ENCODE data around the gene RSPH1. TPM values are rescaled to one million over a fixed set of nuclear protein-coding genes. Genes with fewer than 3 reads are reported as not detected.
A peak's percentile ranks its signal among the peaks of the same experiment; 100 is the strongest.

RSPH1 gene
- total RNA-seq, 1 experiment from 2014 or later = 0.26 TPM

DNA sequence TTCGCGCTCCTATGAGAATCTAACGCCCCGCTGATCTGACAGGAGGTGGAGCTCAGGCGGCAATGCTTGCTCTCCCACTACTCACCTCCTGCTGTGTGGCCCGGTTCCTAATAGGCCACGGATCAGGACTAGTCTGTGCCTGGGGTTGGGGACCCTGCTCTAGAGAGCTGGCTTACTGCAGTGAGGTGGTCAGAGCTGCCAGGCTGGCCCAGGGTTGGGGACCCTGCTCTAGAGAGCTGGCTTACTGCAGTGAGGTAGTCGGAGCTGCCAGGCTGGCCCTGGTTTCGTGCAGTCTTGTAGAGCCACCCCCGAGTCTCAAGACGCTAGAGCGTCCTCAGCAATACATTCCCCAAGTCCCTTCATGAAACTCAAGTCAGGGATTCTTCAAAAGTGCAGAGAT is 45.1 kb upstream of the RSPH1 start:
- H3K4me1 ChIP-seq (ENCODE audit: low read length) = peaks cover 22% of the 10 kb centered on the region
- no peak overlapping the region for H2AFZ ChIP-seq (ENCODE audit: low read length)
- no peak for DNase-seq
- no peaks in the 10 kb centered on the region for H4K20me1 ChIP-seq (ENCODE audit: insufficient read depth, low read depth, low read length)
- H3K4me2 ChIP-seq (ENCODE audit: low read depth, low read length, poor library complexity, severe bottlenecking) = no peak overlapping the region
- H3K36me3 ChIP-seq (ENCODE audit: insufficient read depth, low read length) = 0 out of 2 replicates have a peak, but pooled peaks cover 4% of the 10 kb centered on the region
- H3K9me2 ChIP-seq (replicated peaks; ENCODE audit: insufficient read depth, low read length) = no peaks in the 10 kb centered on the region
- no peaks in the 10 kb centered on the region for H3K79me2 ChIP-seq (ENCODE audit: low read length)
- H3K27ac ChIP-seq (ENCODE audit: low read length) = no peak overlapping the region
- H3K9me3 ChIP-seq (ENCODE audit: low read length) = no peaks in the 10 kb centered on the region
- H3K4me3 ChIP-seq (ENCODE audit: low read length) = no peak overlapping the region
- H3K27me3 ChIP-seq (ENCODE audit: low read length) = no peaks in the 10 kb centered on the region
- H3K9ac ChIP-seq (ENCODE audit: low read length) = no peak overlapping the region

GRCh38 chr21:42540396-42540795 is 44.4 kb upstream of the RSPH1 start:
- Histone ChIP-seq H3K9ac (ENCODE audit: low read length) (no peak overlapping the region), H3K79me2 (ENCODE audit: low read length) (no peaks in the 10 kb centered on the region), H3K9me2 (replicated peaks; ENCODE audit: insufficient read depth, low read length) (no peaks in the 10 kb centered on the region), H3K9me3 (ENCODE audit: low read length) (no peaks in the 10 kb centered on the region), H3K4me2 (ENCODE audit: low read depth, low read length, poor library complexity, severe bottlenecking) (no peak overlapping the region), H2AFZ (ENCODE audit: low read length) (no peak overlapping the region), H3K4me3 (ENCODE audit: low read length) (no peak overlapping the region), H3K27me3 (ENCODE audit: low read length) (no peaks in the 10 kb centered on the region), H3K36me3 (ENCODE audit: insufficient read depth, low read length) (0 out of 2 replicates have a peak, but pooled peaks cover 4% of the 10 kb centered on the region), H3K27ac (ENCODE audit: low read length) (no peak overlapping the region), H4K20me1 (ENCODE audit: insufficient read depth, low read depth, low read length) (no peaks in the 10 kb centered on the region), H3K4me1 (ENCODE audit: low read length) (peaks cover 30% of the 10 kb centered on the region)
- no peak for DNase-seq

GRCh38 chr21:42539931-42540343 is 43.9 kb upstream of the RSPH1 start:
- Histone ChIP-seq H3K4me3 (ENCODE audit: low read length) (no peak overlapping the region), H3K36me3 (ENCODE audit: insufficient read depth, low read length) (0 out of 2 replicates have a peak, but pooled peaks cover 4% of the 10 kb centered on the region), H2AFZ (ENCODE audit: low read length) (no peak overlapping the region), H3K79me2 (ENCODE audit: low read length) (no peaks in the 10 kb centered on the region), H3K27ac (ENCODE audit: low read length) (no peak overlapping the region), H4K20me1 (ENCODE audit: insufficient read depth, low read depth, low read length) (no peaks in the 10 kb centered on the region), H3K9ac (ENCODE audit: low read length) (no peak overlapping the region), H3K9me3 (ENCODE audit: low read length) (no peaks in the 10 kb centered on the region), H3K4me1 (ENCODE audit: low read length) (peaks cover 34% of the 10 kb centered on the region), H3K9me2 (replicated peaks; ENCODE audit: insufficient read depth, low read length) (no peaks in the 10 kb centered on the region), H3K4me2 (ENCODE audit: low read depth, low read length, poor library complexity, severe bottlenecking) (no peak overlapping the region), H3K27me3 (ENCODE audit: low read length) (no peaks in the 10 kb centered on the region)
- DNase-seq = no peak

- Histone ChIP-seq H3K4me3 (ENCODE audit: low read length) (no peak overlapping the region), H3K79me2 (ENCODE audit: low read length) (peaks cover under 1% of the 10 kb centered on the region), H3K9ac (ENCODE audit: low read length) (no peak overlapping the region), H4K20me1 (ENCODE audit: insufficient read depth, low read depth, low read length) (no peaks in the 10 kb centered on the region), H3K4me2 (ENCODE audit: low read depth, low read length, poor library complexity, severe bottlenecking) (no peak overlapping the region), H3K36me3 (ENCODE audit: insufficient read depth, low read length) (0 out of 2 replicates have a peak, but pooled peaks cover 4% of the 10 kb centered on the region), H3K9me3 (ENCODE audit: low read length) (no peaks in the 10 kb centered on the region), H3K4me1 (ENCODE audit: low read length) (peaks cover 39% of the 10 kb centered on the region), H3K27me3 (ENCODE audit: low read length) (no peaks in the 10 kb centered on the region), H3K9me2 (replicated peaks; ENCODE audit: insufficient read depth, low read length) (no peaks in the 10 kb centered on the region), H2AFZ (ENCODE audit: low read length) (no peak overlapping the region), H3K27ac (ENCODE audit: low read length) (no peak overlapping the region)
- no peak for DNase-seq
These were observed 43.3 kb upstream of the RSPH1 start for GRCh38 chr21:42539342-42539741.

- H3K36me3 ChIP-seq (ENCODE audit: insufficient read depth, low read length) = 0 out of 2 replicates have a peak, but pooled peaks cover 4% of the 10 kb centered on the region
- H3K27ac ChIP-seq (ENCODE audit: low read length) = no peak overlapping the region
- H3K4me1 ChIP-seq (ENCODE audit: low read length) = peaks cover 46% of the 10 kb centered on the region
- no peak overlapping the region for H3K9ac ChIP-seq (ENCODE audit: low read length)
- H4K20me1 ChIP-seq (ENCODE audit: insufficient read depth, low read depth, low read length) = no peaks in the 10 kb centered on the region
- no peaks in the 10 kb centered on the region for H3K9me2 ChIP-seq (replicated peaks; ENCODE audit: insufficient read depth, low read length)
- no peaks in the 10 kb centered on the region for H3K27me3 ChIP-seq (ENCODE audit: low read length)
- no peaks in the 10 kb centered on the region for H3K9me3 ChIP-seq (ENCODE audit: low read length)
- H2AFZ ChIP-seq (ENCODE audit: low read length) = no peak overlapping the region
- H3K79me2 ChIP-seq (ENCODE audit: low read length) = peaks cover 7% of the 10 kb centered on the region
- DNase-seq = no peak
- H3K4me2 ChIP-seq (ENCODE audit: low read depth, low read length, poor library complexity, severe bottlenecking) = no peak overlapping the region
- no peak overlapping the region for H3K4me3 ChIP-seq (ENCODE audit: low read length)
These were observed 42.7 kb upstream of the RSPH1 start for GRCh38 chr21:42538479-42539275.

GRCh38 chr21:42537106-42537742 is 41.2 kb upstream of the RSPH1 start:
- H3K4me3 ChIP-seq (ENCODE audit: low read length) = peak overlapping the region; percentile 22; the same call in 1 of the 2 replicates
- no peak overlapping the region for H2AFZ ChIP-seq (ENCODE audit: low read length)
- H3K4me2 ChIP-seq (ENCODE audit: low read depth, low read length, poor library complexity, severe bottlenecking) = peak overlapping the region; percentile 69
- H3K27ac ChIP-seq (ENCODE audit: low read length) = peak overlapping the region; percentile 96
- H3K9me3 ChIP-seq (ENCODE audit: low read length) = no peaks in the 10 kb centered on the region
- peaks cover 60% of the 10 kb centered on the region for H3K4me1 ChIP-seq (ENCODE audit: low read length)
- H3K9me2 ChIP-seq (replicated peaks; ENCODE audit: insufficient read depth, low read length) = no peaks in the 10 kb centered on the region
- H3K36me3 ChIP-seq (ENCODE audit: insufficient read depth, low read length) = no peaks in the 10 kb centered on the region
- peak; percentile 85 for DNase-seq
- no peaks in the 10 kb centered on the region for H4K20me1 ChIP-seq (ENCODE audit: insufficient read depth, low read depth, low read length)
- H3K9ac ChIP-seq (ENCODE audit: low read length) = peak overlapping the region; percentile 73
- no peaks in the 10 kb centered on the region for H3K27me3 ChIP-seq (ENCODE audit: low read length)
- peaks cover 22% of the 10 kb centered on the region for H3K79me2 ChIP-seq (ENCODE audit: low read length)

GRCh38 chr21:42536601-42537000 is 40.6 kb upstream of the RSPH1 start:
- Histone ChIP-seq H3K9me3 (ENCODE audit: low read length) (no peaks in the 10 kb centered on the region), H3K4me2 (ENCODE audit: low read depth, low read length, poor library complexity, severe bottlenecking) (peak overlapping the region; percentile 69), H3K27me3 (ENCODE audit: low read length) (no peaks in the 10 kb centered on the region), H3K9ac (ENCODE audit: low read length) (peak overlapping the region; percentile 73), H3K79me2 (ENCODE audit: low read length) (peaks cover 28% of the 10 kb centered on the region), H2AFZ (ENCODE audit: low read length) (no peak overlapping the region), H3K4me3 (ENCODE audit: low read length) (peak overlapping the region; percentile 52), H3K9me2 (replicated peaks; ENCODE audit: insufficient read depth, low read length) (no peaks in the 10 kb centered on the region), H4K20me1 (ENCODE audit: insufficient read depth, low read depth, low read length) (no peaks in the 10 kb centered on the region), H3K4me1 (ENCODE audit: low read length) (peaks cover 66% of the 10 kb centered on the region), H3K27ac (ENCODE audit: low read length) (peak overlapping the region; percentile 96), H3K36me3 (ENCODE audit: insufficient read depth, low read length) (no peaks in the 10 kb centered on the region)
- no peak for DNase-seq

DNA sequence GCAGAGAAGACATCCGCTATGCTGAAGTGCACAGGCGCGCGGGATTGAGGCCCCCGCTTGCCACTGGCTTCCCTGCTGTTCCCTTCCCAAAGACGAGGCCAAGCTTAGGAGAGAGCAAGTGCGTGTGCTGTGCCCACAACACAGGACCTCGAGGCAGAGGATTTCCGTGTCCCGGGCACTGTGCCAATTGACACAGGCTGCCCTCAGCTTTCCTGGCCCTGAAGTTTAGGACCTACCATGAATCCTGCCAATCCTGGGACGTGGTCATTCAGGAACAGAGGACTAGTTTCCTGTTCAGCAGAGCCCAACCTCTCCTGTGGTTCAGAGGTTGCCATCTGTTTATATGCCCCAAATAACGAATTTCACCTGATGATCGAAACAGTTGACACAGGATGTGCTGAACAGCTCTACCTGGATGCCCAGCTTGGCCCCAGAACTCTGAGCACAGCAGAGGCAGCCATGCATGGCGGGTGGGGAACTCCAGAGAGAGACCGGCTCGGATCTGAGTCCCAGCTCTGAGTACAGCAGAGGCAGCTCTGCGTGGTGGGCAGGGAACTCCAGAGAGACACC is 39.7 kb upstream of the RSPH1 start:
- Histone ChIP-seq H4K20me1 (ENCODE audit: insufficient read depth, low read depth, low read length) (no peaks in the 10 kb centered on the region; the same call in 1 of the 2 replicates), H3K36me3 (ENCODE audit: insufficient read depth, low read length) (no peaks in the 10 kb centered on the region), H3K9me3 (ENCODE audit: low read length) (no peaks in the 10 kb centered on the region), H3K9ac (ENCODE audit: low read length) (peak overlapping the region; percentile 73), H3K27ac (ENCODE audit: low read length) (peak overlapping the region; percentile 96), H3K4me1 (ENCODE audit: low read length) (peaks cover 75% of the 10 kb centered on the region), H3K4me3 (ENCODE audit: low read length) (peak overlapping the region; percentile 52), H2AFZ (ENCODE audit: low read length) (no peak overlapping the region), H3K9me2 (replicated peaks; ENCODE audit: insufficient read depth, low read length) (no peaks in the 10 kb centered on the region), H3K79me2 (ENCODE audit: low read length) (peaks cover 37% of the 10 kb centered on the region), H3K4me2 (ENCODE audit: low read depth, low read length, poor library complexity, severe bottlenecking) (peak overlapping the region; percentile 69), H3K27me3 (ENCODE audit: low read length) (no peaks in the 10 kb centered on the region)
- peak; percentile 78 for DNase-seq
